ENCODE results near the gene THSD4.
"Not testable (repeated sequence)": the region's sequence is repeated elsewhere in the genome, so short reads cannot be mapped to it uniquely, and the experiment has no call there.

THSD4 gene

GRCh38 chr15:71384501-71384900 is 269.2 kb downstream of the THSD4 start:
- no peak for DNase-seq (ENCODE audit: low read depth in 3 of 3)

- DNase-seq (ENCODE audit: low read depth in 3 of 3), result no peak
Observed at GRCh38 chr15:71385026-71385425, 269.8 kb downstream of the THSD4 start.

GRCh38 chr15:71385457-71385856 is 270.2 kb downstream of the THSD4 start:
- DNase-seq (ENCODE audit: low read depth in 3 of 3), result no peak

- DNase-seq (ENCODE audit: low read depth in 3 of 3), result no peak
Observed at GRCh38 chr15:71386005-71386404, 270.7 kb downstream of the THSD4 start.

- no peak for DNase-seq (ENCODE audit: low read depth in 3 of 3)
Observed at GRCh38 chr15:71386448-71387236, 271.4 kb downstream of the THSD4 start.

- DNase-seq (ENCODE audit: low read depth in 3 of 3), result no peak
Observed at GRCh38 chr15:71387810-71388209, 272.5 kb downstream of the THSD4 start.

DNA sequence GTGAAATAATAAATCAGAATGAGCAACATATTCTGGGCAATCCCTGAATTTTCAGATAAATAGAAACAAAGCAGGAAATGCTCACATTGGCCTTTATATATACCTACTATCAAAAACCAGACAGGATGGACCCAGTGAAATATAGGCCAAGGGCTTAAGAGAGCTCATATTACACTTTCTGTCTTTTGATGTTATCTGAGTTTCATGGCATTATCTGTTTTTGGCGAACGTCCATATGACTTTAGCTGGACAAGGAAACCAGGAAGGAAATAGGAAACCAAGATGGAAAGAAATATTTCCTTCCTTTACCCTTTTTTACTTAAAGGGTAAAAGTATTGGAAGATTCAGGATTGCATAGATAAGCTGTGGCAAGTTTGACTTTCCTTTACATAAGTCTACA is 274.8 kb downstream of the THSD4 start:
- DNase-seq (ENCODE audit: low read depth in 3 of 3), result no peak

GRCh38 chr15:71391421-71392088 is 276.3 kb downstream of the THSD4 start:
- no peak for DNase-seq (ENCODE audit: low read depth in 3 of 3)

DNA sequence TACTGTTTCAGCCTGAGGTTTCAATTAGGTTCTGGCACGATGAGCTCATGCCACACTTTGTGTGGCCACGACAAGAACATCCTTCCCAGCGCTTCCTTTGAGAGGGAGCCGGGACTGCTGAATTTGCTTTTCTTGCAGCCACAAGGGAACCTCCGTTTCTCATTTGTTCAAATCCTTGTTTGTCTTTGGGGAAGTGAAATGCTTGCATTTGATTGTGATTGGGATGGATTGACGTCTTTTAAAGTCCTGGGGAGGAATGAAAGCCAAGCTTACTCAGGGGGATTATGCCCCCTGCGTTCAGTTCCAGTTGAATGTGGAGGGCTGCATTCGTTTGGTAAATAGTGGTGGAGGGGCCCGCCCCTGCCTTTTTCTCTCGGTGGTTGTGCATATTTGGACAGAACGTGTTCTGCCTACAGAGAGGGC is 277.6 kb downstream of the THSD4 start:
- no peak for DNase-seq (ENCODE audit: low read depth in 3 of 3)

- DNase-seq (ENCODE audit: low read depth in 3 of 3), result no peak
Observed at GRCh38 chr15:71393383-71393782, 278.1 kb downstream of the THSD4 start.

DNA sequence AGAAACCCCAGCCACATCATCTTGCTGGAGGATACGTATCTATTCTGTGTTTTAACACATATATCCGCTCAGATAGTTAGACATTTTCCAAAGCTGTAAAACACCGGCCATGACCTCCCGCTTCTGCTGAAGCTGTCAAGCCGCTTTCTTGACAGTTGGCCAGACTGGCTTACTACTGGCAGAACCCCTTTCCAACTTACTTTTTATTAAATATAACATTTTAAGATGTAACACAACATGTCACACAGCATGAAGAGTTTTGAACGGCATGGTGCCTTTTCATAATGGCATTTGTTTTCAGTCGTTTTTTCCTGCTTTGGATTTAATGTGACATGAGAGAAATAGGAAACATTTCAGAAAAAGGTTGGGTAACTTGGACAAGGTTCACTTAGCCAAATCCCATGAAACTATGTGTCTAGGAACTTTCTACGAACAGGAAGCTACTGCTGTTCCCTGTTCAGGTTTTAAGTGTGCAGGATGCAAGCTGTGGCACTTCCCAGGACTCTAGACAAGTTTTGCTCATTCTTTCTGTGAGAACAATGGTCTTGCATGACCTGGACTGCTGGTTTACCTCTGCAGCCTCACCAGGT is 281.4 kb downstream of the THSD4 start:
- DNase-seq (ENCODE audit: low read depth in 3 of 3), result no peak

GRCh38 chr15:71397377-71397776 is 282.1 kb downstream of the THSD4 start:
- DNase-seq (ENCODE audit: low read depth in 3 of 3), result no peak

DNA sequence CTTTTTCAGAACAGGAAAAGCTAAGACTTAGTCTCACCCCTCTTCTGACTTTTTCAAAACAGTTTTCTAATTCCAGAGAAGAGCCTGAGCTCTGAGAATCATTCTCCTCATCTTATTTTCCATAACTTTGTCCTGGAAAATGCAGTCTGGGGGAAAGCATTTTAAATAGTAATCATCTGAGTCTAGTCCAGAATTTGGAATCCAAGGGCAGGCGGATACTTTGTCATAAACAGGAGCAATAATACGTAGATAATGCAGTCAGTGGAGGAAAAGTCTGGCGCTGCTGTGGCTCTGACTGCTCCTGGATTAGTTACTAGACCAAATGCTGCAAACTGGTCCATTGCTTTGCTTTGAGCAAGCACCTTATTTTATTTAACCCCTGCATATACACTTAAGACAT is 285.0 kb downstream of the THSD4 start:
- no peak for DNase-seq (ENCODE audit: low read depth in 3 of 3)

DNA sequence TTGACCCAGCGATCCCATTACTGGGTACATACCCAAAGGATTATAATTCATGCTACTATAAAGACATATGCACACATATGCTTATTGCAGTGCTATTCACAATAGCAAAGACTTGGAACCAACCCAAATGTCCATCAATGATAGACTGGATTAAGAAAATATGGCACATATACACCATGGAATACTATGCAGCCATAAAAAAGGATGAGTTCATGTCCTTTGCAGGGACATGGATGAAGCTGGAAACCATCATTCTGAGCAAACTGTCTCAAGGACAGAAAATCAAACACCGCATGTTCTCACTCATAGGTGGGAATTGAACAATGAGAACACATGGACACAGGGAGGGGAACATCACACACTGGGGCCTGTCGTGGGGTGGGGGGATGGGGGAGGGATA is 286.5 kb downstream of the THSD4 start:
- not testable (repeated sequence) for DNase-seq (ENCODE audit: low read depth in 3 of 3)

- no peak for DNase-seq (ENCODE audit: low read depth in 3 of 3)
Observed at GRCh38 chr15:71409541-71409940, 294.3 kb downstream of the THSD4 start.

DNA sequence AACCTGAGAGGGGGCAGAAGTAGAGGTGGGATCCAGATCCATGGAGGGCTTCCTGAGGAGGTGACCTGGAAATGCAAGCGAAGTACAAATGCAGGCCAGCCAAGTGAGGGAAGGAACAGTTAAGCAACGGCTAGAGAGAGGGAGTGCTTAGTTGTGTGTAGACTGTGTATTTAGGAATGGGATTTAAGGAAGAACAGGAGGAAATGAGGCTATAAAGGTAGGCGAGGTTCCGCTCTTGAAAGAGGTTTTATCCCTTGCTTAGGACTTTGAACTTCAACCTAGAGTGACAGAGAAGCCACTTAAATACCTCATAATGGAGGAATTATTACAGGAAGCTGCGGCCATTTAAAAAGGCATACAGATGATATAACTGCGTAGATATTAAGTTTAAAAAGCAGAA is 295.1 kb downstream of the THSD4 start:
- no peak for DNase-seq (ENCODE audit: low read depth in 3 of 3)

- DNase-seq (ENCODE audit: low read depth in 3 of 3), result no peak
Observed at GRCh38 chr15:71411538-71412482, 296.5 kb downstream of the THSD4 start.

DNA sequence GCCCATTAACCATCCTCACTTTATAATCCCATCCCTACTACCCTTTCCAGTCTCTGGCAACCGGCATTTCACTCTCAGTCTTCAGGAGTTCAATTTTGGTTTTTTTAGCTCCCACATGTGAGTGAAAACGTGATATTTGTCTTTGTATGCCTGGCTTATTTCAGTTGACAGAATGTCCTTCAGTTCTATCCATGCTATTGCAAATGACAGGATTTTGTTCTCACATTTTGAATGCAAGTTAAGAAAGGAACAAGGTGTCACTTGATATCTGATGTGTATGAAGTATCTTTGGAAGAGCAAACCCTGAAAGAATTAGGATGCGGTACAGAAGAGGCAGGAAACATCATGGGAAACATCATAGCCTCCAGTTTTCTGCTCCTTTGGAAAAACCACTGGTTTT is 298.1 kb downstream of the THSD4 start:
- no peak for DNase-seq (ENCODE audit: low read depth in 3 of 3)

DNA sequence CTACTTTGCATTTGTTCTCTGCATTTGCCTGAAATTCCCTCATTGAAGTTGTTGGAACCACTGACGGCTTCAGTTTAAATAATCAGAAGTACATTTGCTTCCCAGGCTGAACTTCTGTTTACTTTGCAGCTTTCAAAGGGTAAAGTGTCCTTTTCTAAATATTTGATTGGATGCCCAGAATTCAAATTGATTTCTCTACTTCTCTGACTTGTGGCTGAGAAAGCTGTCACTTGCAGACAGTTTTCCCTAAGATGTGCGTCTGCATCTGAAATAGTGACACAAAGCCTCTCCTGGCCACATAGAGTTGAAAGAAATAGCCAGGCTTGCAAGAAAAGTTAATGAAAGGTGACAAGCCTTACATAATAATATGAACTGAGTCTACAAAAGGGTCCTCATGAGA is 299.6 kb downstream of the THSD4 start:
- DNase-seq (ENCODE audit: low read depth in 3 of 3), result no peak

DNA sequence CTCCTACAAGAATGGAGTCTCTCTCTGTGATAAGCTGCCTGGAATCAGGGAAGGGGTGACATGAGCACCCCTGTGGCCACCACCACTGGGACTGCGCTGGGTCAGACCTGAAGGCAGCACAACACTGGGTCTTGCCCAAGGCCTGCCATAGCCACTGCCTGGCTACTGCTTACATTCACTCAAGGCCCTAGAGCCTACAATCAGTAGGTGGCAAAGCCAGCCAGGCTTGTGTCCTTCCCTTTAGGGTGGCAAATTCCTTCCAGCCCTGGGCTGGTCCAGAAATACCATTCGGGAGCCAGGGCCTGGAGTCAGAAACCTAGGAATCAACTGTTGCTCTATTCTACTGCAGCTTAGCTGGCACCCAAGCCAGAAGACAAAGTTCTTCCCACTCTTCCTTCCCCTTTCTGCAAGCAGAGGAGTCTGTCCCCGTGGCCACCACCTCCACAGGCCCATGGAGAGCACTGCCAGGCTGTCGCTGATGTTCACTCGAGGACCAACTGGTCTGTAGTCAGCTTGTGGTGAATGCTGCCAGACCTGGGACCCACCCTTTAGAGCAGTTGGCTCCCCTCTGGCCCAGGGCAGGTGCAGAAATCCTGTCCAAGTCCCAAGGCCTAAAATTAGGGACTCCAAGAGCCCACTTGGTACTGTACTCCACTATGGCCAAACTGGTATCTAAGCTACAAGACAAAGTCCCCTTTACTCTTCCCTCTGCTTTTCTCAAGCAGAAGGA is 307.4 kb downstream of the THSD4 start:
- no peak for DNase-seq (ENCODE audit: low read depth in 3 of 3)

- DNase-seq (ENCODE audit: low read depth in 3 of 3), result no peak
Observed at GRCh38 chr15:71424765-71425164, 309.5 kb downstream of the THSD4 start.
